Prostate gland (tissue), 2 donors: ENCODE data around the gene GFRA4.

Experiments
- CTCF ChIP-seq, 4 experiments: fragments of 200-600 bp in 2 of 4; fragments of 450-650 bp in 2 of 4; sonication (generic) in 2 of 4; IDR thresholded peaks; 1 replicate in 3 of 4; 2 replicates in 1 of 4; pipeline ENCODE4 v1.5.1; 2016 to 2019; ENCODE audit warnings: antibody characterized with exemption in 4 of 4, mild to moderate bottlenecking in 2 of 4, moderate library complexity in 2 of 4
- POLR2A ChIP-seq: fragments of 450-650 bp; IDR thresholded peaks from one replicate; pipeline ENCODE4 v1.6.1; 2016; ENCODE audit warnings: antibody characterized with exemption, mild to moderate bottlenecking
- POLR2AphosphoS5 ChIP-seq: sonication (generic); formaldehyde crosslinking; IDR thresholded peaks from one replicate; pipeline ENCODE4 v1.6.1; 2017; ENCODE audit warnings: antibody characterized with exemption

GRCh38 chr20:3681931-3682781 is 19.0 kb upstream of the GFRA4 start, which contains the start of gene ADAM33:
- TF ChIP-seq CTCF (IDR thresholded peaks at IDR 0.05) (no peak), POLR2A (no peak), POLR2AphosphoS5 (no peak)
